Esophagus squamous epithelium (tissue), 5 donors: Measurements from ENCODE around the gene FREM1. TPM values are rescaled to one million over a fixed set of nuclear protein-coding genes. Genes with fewer than 3 reads are reported as not detected.

ENCODE experiments used
- DNase-seq: peaks from one replicate; lab custom pipeline; 2025; lab: John Stamatoyannopoulos, UW
- H3K27ac ChIP-seq, 4 donors: fragments of 200-600 bp; sonication (generic); one replicate each; pipeline ENCODE4 v1.5.1; 2016 to 2019; ENCODE audit warnings: mild to moderate bottlenecking in 1 of 4
- H3K27me3 ChIP-seq, 4 donors: fragments of 200-600 bp; sonication (generic); 1 replicate in 3 of 4; 2 replicates in 1 of 4; pipeline versions ENCODE4 v1.5.1 to v1.6.0; 2017 to 2021; ENCODE audit warnings: antibody characterized with exemption in 1 of 4
- H3K36me3 ChIP-seq, 3 donors: fragments of 200-600 bp; sonication (generic); one replicate each; pipeline ENCODE4 v1.5.1; 2016 to 2019
- H3K4me1 ChIP-seq, 3 donors: fragments of 200-600 bp; sonication (generic); one replicate each; pipeline ENCODE4 v1.5.1; 2017 to 2019
- H3K4me3 ChIP-seq, 4 donors: fragments of 200-600 bp; sonication (generic); 1 replicate in 3 of 4; 2 replicates in 1 of 4; pipeline ENCODE4 v1.5.1; 2016 to 2019; ENCODE audit warnings: mild to moderate bottlenecking in 2 of 4, moderate library complexity in 1 of 4
- H3K9me3 ChIP-seq, 3 donors: fragments of 200-600 bp; sonication (generic); one replicate each; pipeline ENCODE4 v1.5.1; 2016 to 2019
- POLR2A ChIP-seq, 4 donors: fragments of 450-650 bp; IDR thresholded peaks; one replicate each; pipeline ENCODE4 v1.6.1; 2017; ENCODE audit warnings: antibody characterized with exemption in 4 of 4, mild to moderate bottlenecking in 4 of 4, moderate library complexity in 3 of 4
- WGBS, 2 donors: methylation state at CpG; one replicate each; pipeline ENCODE4 v1.1.5; 2018; 5-methylcytosine and 5-hydroxymethylcytosine counted together
- intact Hi-C: fragments of 100-400 bp; cut with DNase I; formaldehyde crosslinking; loops from one replicate; pipeline ENCODE4 v1.15.0; 2022
- total RNA-seq, 4 donors: library from RNA; depleted of rRNA; stranded (reverse); fragments of >200 nt; gene quantifications; one replicate each; pipeline ENCODE4 v1.1.0, GENCODE V29; 2016
- TF ChIP-seq, protein P1 (sequence below), 6 experiments: fragments of 450-650 bp in 4 of 6; fragments of 200-600 bp in 2 of 6; sonication (generic) in 2 of 6; IDR thresholded peaks; one replicate each; pipeline ENCODE4 v1.5.1; 2016 to 2019; ENCODE audit warnings: antibody characterized with exemption in 6 of 6, mild to moderate bottlenecking in 4 of 6, moderate library complexity in 4 of 6
- donor health status: DM: yes; HTN: yes; CAD: no.

The FREM1 gene
- total RNA-seq, 4 donors from 2014 or later: 0.09 to 0.95 (median 0.23) TPM; not detected in 1

DNA sequence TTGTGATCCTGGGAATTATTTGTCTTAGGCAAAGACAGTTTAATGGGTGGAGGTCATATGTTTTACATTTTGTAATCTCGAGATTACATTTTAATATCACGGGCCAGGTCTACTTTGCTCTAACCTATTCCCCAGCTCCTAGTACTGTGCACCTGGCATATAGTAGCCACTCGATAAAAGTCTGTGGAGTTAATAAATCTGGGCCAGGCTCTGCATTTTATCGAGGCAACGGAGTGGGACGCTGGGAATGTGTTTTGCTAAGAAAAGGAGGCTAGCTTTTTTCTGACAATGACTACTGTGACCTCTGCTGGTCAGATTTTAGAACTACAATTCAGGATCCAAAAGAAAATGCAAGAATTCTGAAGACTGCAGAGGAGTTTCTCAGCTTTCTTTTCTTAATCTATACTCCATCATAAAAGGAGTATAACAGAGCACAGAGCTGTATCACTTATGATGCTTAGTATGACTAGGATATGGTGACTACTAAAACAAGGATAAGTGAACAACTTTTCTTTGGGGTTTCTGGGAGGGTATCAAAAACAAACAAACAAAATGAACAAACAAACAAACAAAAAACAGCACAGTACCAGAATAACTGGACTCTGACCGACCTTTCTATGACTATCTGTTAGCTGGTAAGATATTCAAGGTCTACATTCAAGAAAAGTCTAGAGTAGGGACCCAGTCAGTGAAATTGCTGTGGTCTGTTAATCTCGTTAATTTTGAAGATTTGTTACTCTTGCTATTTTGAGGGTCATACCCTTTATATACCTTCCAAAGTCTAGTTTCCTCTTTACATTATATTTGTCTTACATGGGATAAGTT, 141.6 kb downstream of the FREM1 start:
- TF ChIP-seq, protein P1, sequence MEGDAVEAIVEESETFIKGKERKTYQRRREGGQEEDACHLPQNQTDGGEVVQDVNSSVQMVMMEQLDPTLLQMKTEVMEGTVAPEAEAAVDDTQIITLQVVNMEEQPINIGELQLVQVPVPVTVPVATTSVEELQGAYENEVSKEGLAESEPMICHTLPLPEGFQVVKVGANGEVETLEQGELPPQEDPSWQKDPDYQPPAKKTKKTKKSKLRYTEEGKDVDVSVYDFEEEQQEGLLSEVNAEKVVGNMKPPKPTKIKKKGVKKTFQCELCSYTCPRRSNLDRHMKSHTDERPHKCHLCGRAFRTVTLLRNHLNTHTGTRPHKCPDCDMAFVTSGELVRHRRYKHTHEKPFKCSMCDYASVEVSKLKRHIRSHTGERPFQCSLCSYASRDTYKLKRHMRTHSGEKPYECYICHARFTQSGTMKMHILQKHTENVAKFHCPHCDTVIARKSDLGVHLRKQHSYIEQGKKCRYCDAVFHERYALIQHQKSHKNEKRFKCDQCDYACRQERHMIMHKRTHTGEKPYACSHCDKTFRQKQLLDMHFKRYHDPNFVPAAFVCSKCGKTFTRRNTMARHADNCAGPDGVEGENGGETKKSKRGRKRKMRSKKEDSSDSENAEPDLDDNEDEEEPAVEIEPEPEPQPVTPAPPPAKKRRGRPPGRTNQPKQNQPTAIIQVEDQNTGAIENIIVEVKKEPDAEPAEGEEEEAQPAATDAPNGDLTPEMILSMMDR (IDR thresholded peaks at IDR 0.05): peak; percentile 55 to 77 (median 66)
- no peak for TF ChIP-seq POLR2A (IDR thresholded peaks at IDR 0.05)
- Histone ChIP-seq H3K9me3 (no peaks in the 10 kb centered on the region), H3K36me3 (no peaks in the 10 kb centered on the region), H3K4me3 (no peak overlapping the region), H3K27ac (no peak overlapping the region), H3K27me3 (no peaks in the 10 kb centered on the region), H3K4me1 (peaks cover 0 to 4% (median 0%) of the 10 kb centered on the region in 3 donors)
- intact Hi-C loops: loop anchor here (10.0 kb wide), 2 partner anchors 154 to 304 kb away; no protein-coding TSS in a partner anchor
- 29 to 38% methylated on average over 8 of the region's 8 CpGs for WGBS, 2 donors
- no peak for DNase-seq

DNA sequence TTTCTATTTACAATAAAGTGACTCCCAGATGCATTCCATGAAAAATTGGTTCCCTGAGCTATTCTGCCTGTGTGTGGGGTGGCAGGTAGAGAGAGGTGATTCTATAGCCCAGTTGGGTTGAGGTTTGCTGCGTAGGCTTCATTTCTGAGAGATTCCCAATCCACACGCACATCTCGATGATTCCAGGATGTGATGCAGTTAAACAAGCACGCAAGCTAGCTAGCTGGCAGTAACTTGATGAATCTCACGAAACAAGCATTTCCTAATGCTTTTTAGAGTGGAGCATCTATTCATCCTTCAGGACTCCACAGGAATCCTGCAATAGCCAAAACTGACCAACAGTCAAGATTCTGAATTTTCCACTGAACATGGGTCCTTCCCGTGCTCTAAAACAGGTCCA, 143.9 kb downstream of the FREM1 start:
- Histone ChIP-seq H3K27me3 (no peaks in the 10 kb centered on the region), H3K9me3 (no peaks in the 10 kb centered on the region), H3K36me3 (no peaks in the 10 kb centered on the region), H3K4me3 (no peak overlapping the region), H3K27ac (no peak overlapping the region), H3K4me1 (peaks cover 0 to 4% (median 0%) of the 10 kb centered on the region in 3 donors)
- 79 to 94% methylated on average over 6 of the region's 6 CpGs for WGBS, 2 donors
- intact Hi-C loops: loop anchor here (10.0 kb wide), 2 partner anchors 151 to 301 kb away; no protein-coding TSS in a partner anchor
- no peak for TF ChIP-seq POLR2A (IDR thresholded peaks at IDR 0.05)
- TF ChIP-seq, protein P1 (IDR thresholded peaks at IDR 0.05): no peak
- DNase-seq: no peak

DNA sequence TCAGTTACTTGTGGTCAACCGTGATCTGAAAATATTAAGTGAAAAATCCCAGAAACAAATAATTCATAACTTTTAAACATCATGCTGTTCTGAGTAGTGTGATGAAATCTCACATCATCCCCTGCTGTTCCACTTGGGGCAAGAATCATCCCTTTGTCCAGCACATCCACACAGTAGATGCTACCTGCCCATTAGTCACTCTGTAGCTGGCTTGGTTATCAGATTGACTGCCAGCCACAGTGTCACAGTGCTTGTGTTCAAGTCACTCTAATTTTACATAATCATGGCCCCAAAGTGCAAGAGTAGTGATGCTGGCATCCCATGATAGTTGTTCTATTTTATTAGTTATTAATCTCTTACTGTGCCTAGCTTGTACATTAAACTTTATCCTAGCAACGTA, 148.6 kb downstream of the FREM1 start:
- no peaks in the 10 kb centered on the region for H3K27me3 ChIP-seq

DNA sequence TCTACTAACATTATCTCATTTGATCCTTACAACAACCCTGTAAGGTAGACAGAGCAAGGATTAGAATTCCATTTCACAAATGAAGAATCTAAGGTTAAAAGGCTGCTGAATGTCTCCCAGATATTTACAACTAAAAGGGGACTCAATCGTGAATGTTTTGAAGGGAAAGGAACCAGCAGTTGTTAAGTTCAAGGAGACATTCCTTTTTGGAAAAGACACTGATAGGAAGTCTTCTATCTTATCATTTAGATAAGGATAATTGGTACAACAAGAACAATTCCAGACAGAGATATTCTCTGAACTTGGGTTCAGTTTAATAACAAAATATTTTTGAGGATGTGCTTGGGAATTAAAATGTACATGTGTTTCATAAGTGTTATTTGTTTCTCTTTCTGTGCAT, 150.2 kb downstream of the FREM1 start:
- Histone ChIP-seq H3K36me3 (no peaks in the 10 kb centered on the region), H3K4me3 (no peak overlapping the region), H3K27me3 (no peaks in the 10 kb centered on the region), H3K9me3 (no peaks in the 10 kb centered on the region), H3K27ac (no peak overlapping the region), H3K4me1 (no peaks in the 10 kb centered on the region)
- DNase-seq: no peak
- intact Hi-C loops: loop anchor here (10.0 kb wide), 2 partner anchors 145 to 295 kb away; no protein-coding TSS in a partner anchor
- no peak for TF ChIP-seq POLR2A (IDR thresholded peaks at IDR 0.05)
- TF ChIP-seq, protein P1 (IDR thresholded peaks at IDR 0.05): no peak
- 0% methylated on average over 1 of the region's 1 CpG for WGBS, 2 donors

More for the DNA sequence above, 148.6 kb downstream of the FREM1 start:
- Histone ChIP-seq H3K27ac (no peak overlapping the region), H3K4me3 (no peak overlapping the region), H3K9me3 (no peaks in the 10 kb centered on the region), H3K36me3 (no peaks in the 10 kb centered on the region), H3K4me1 (no peaks in the 10 kb centered on the region)
- WGBS, 2 donors: 57 to 72% methylated on average over 2 of the region's 2 CpGs
- intact Hi-C loops: loop anchor here (10.0 kb wide), 2 partner anchors 147 to 297 kb away; no protein-coding TSS in a partner anchor
- no peak for DNase-seq
- TF ChIP-seq, protein P1 (IDR thresholded peaks at IDR 0.05): no peak
- no peak for TF ChIP-seq POLR2A (IDR thresholded peaks at IDR 0.05)

DNA sequence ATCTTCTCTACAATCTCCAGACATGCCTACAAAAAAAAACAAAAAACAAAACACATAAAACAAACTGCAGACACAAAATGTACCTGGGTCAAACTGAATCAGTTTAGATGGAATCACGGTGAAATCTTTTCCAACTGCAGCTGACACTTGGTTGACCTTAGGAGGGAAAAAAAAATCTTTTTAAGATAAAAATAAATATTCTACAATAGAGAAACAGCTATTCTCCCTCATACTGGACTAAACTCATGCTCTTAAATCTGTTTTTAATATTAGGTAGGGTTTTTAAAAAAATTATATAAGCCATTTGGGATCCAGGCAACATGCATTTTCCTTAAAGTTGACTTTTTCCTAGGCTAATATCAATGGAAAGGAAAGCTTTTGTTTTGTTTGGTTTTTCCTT, 153.9 kb downstream of the FREM1 start:
- WGBS, 2 donors: 73 to 80% methylated on average over 1 of the region's 1 CpG
- H3K4me1 ChIP-seq: no peaks in the 10 kb centered on the region

More for the DNA sequence above, 153.9 kb downstream of the FREM1 start:
- TF ChIP-seq POLR2A (IDR thresholded peaks at IDR 0.05): no peak
- TF ChIP-seq, protein P1 (IDR thresholded peaks at IDR 0.05): no peak
- intact Hi-C loops: no loop called here
- Histone ChIP-seq H3K27me3 (no peaks in the 10 kb centered on the region), H3K9me3 (no peaks in the 10 kb centered on the region), H3K27ac (no peak overlapping the region), H3K4me3 (no peak overlapping the region), H3K36me3 (no peaks in the 10 kb centered on the region)
- DNase-seq: no peak
